ENCODE data around the gene ATP2C1.

Gene ATP2C1

GRCh38 chr3:130915567-130916292, 21.8 kb downstream of the ATP2C1 start:
- Histone ChIP-seq H3K4me3 (ENCODE audit: extremely low read depth, insufficient read depth, low read length, poor library complexity, severe bottlenecking) (no peak overlapping the region), H3K36me3 (ENCODE audit: control insufficient read depth, insufficient read depth, low read length) (peaks cover 17% of the 10 kb centered on the region), H3K4me1 (ENCODE audit: control insufficient read depth, insufficient read depth, low read length, poor library complexity, severe bottlenecking) (no peaks in the 10 kb centered on the region), H3K27ac (ENCODE audit: low read depth, low read length, severe bottlenecking) (no peak overlapping the region), H3K9me3 (ENCODE audit: control insufficient read depth, low read length) (peaks cover 10% of the 10 kb centered on the region)
- WGBS, 2 experiments (ENCODE audit: insufficient coverage in 2 of 2): 93 to 97% methylated on average over 4 of the region's 7 CpGs

DNA sequence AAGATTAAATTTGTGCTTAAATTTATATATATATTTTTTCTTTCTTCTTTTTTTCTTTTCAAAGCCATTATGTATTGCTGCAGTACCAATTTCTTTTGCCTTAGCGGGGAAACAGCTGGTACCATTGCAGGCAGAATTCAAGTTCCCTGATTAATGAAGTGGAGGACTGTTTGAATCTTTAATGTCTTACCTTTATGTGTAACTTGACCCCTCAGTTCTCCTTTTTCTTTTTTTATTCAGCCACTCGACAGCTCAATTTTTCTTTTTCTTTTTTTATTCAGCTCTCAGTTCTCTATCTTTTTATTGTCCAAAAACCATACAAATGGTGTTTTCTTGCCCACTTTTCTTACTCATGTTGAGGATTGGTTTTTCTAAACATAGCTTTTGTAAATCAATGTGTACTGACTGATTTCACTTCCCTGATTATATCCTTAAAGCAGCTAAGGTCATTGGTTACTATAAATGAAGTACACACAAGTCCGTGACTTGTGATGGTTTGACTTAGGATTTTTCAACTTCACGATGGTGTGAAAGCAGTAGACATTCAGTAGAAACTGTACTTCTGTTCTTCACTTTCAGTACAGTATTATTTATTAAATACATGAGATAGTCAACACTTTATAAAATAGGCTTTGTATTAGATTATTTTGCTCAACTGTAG, 22.8 kb downstream of the ATP2C1 start:
- WGBS, 2 experiments (ENCODE audit: insufficient coverage in 2 of 2): 82% methylated on average over 2 of the region's 4 CpGs; no CpG with 5 or more reads in 1 of the 2 experiments
- H3K4me1 ChIP-seq (ENCODE audit: control insufficient read depth, insufficient read depth, low read length, poor library complexity, severe bottlenecking): no peaks in the 10 kb centered on the region
- no peak overlapping the region for H3K27ac ChIP-seq (ENCODE audit: low read depth, low read length, severe bottlenecking)
- H3K4me3 ChIP-seq (ENCODE audit: extremely low read depth, insufficient read depth, low read length, poor library complexity, severe bottlenecking): no peak overlapping the region
- peaks cover 17% of the 10 kb centered on the region for H3K36me3 ChIP-seq (ENCODE audit: control insufficient read depth, insufficient read depth, low read length)
- H3K9me3 ChIP-seq (ENCODE audit: control insufficient read depth, low read length): peaks cover 10% of the 10 kb centered on the region

DNA sequence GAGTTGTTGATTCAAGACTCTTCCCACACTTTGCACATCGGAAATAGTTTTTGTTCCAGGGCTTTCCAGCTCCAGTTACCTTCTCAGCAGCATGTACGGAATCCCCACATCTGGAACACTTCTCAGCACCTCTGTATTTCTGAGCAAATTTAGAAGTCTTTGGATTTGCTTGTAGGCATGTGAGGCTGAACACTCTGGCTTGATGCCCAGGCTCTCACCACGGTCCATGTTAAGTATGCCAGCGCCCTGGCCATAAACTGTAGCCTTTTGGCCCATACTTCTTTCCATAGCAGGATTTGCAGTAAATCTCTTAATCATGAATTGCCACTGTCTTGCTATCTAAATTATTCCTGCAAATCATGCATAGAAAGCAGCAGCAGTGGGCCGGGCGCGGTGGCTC, 24.4 kb downstream of the ATP2C1 start:
- H3K9me3 ChIP-seq (ENCODE audit: control insufficient read depth, low read length): peaks cover 13% of the 10 kb centered on the region
- peaks cover 18% of the 10 kb centered on the region for H3K36me3 ChIP-seq (ENCODE audit: control insufficient read depth, insufficient read depth, low read length)
- H3K4me3 ChIP-seq (ENCODE audit: extremely low read depth, insufficient read depth, low read length, poor library complexity, severe bottlenecking): no peak overlapping the region
- WGBS, 2 experiments (ENCODE audit: insufficient coverage in 2 of 2): 96 to 97% methylated on average over 2 to 3 of the region's 7 CpGs
- H3K27ac ChIP-seq (ENCODE audit: low read depth, low read length, severe bottlenecking): no peak overlapping the region
- no peaks in the 10 kb centered on the region for H3K4me1 ChIP-seq (ENCODE audit: control insufficient read depth, insufficient read depth, low read length, poor library complexity, severe bottlenecking)

GRCh38 chr3:130925628-130926027, 31.7 kb downstream of the ATP2C1 start:
- peaks cover 11% of the 10 kb centered on the region for H3K9me3 ChIP-seq (ENCODE audit: control insufficient read depth, low read length)
- H3K27ac ChIP-seq (ENCODE audit: low read depth, low read length, severe bottlenecking): no peak overlapping the region

DNA sequence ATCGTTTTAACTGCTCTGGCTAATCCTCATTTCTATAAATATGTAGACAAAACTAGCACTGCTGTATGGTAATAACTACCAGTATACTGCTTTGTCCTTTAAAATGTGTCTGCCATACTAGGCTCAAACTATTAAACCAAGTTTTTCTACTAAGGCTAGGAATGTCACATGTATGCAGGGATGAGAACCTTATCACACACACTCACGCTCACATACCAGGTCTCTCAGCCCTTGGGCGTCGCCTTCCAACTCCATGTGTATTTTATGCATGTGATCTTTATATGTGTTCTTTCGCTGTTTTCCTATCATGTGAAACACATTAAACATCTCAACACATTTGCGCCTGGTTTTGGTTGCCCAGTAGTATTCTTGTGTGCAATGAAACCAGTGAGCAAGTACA, 32.6 kb downstream of the ATP2C1 start:
- peaks cover 11% of the 10 kb centered on the region for H3K9me3 ChIP-seq (ENCODE audit: control insufficient read depth, low read length)
- H3K4me3 ChIP-seq (ENCODE audit: extremely low read depth, insufficient read depth, low read length, poor library complexity, severe bottlenecking): no peak overlapping the region
- WGBS, 2 experiments (ENCODE audit: insufficient coverage in 2 of 2): no CpG with 5 or more reads among the region's 6 CpGs
- H3K36me3 ChIP-seq (ENCODE audit: control insufficient read depth, insufficient read depth, low read length): peaks cover 16% of the 10 kb centered on the region
- H3K27ac ChIP-seq (ENCODE audit: low read depth, low read length, severe bottlenecking): no peak overlapping the region
- peaks cover 25% of the 10 kb centered on the region for H3K4me1 ChIP-seq (ENCODE audit: control insufficient read depth, insufficient read depth, low read length, poor library complexity, severe bottlenecking)

More at GRCh38 chr3:130925628-130926027, 31.7 kb downstream of the ATP2C1 start:
- WGBS, 2 experiments (ENCODE audit: insufficient coverage in 2 of 2): 80 to 100% methylated on average over 1 of the region's 3 CpGs
- Histone ChIP-seq H3K4me3 (ENCODE audit: extremely low read depth, insufficient read depth, low read length, poor library complexity, severe bottlenecking) (no peak overlapping the region), H3K4me1 (ENCODE audit: control insufficient read depth, insufficient read depth, low read length, poor library complexity, severe bottlenecking) (peaks cover 25% of the 10 kb centered on the region), H3K36me3 (ENCODE audit: control insufficient read depth, insufficient read depth, low read length) (peaks cover 13% of the 10 kb centered on the region)

GRCh38 chr3:130929804-130930203, 35.9 kb downstream of the ATP2C1 start:
- 63% methylated on average over 3 of the region's 3 CpGs for WGBS, 2 experiments (ENCODE audit: insufficient coverage in 2 of 2)
- H3K36me3 ChIP-seq (ENCODE audit: control insufficient read depth, insufficient read depth, low read length): peaks cover 23% of the 10 kb centered on the region
- H3K4me3 ChIP-seq (ENCODE audit: extremely low read depth, insufficient read depth, low read length, poor library complexity, severe bottlenecking): no peak overlapping the region
- peaks cover 28% of the 10 kb centered on the region for H3K4me1 ChIP-seq (ENCODE audit: control insufficient read depth, insufficient read depth, low read length, poor library complexity, severe bottlenecking)
- no peaks in the 10 kb centered on the region for H3K9me3 ChIP-seq (ENCODE audit: control insufficient read depth, low read length)
- H3K27ac ChIP-seq (ENCODE audit: low read depth, low read length, severe bottlenecking): no peak overlapping the region

GRCh38 chr3:130932979-130933378, 39.1 kb downstream of the ATP2C1 start:
- Histone ChIP-seq H3K4me3 (ENCODE audit: extremely low read depth, insufficient read depth, low read length, poor library complexity, severe bottlenecking) (no peak overlapping the region), H3K36me3 (ENCODE audit: control insufficient read depth, insufficient read depth, low read length) (peaks cover 29% of the 10 kb centered on the region), H3K9me3 (ENCODE audit: control insufficient read depth, low read length) (no peaks in the 10 kb centered on the region), H3K4me1 (ENCODE audit: control insufficient read depth, insufficient read depth, low read length, poor library complexity, severe bottlenecking) (peaks cover 7% of the 10 kb centered on the region), H3K27ac (ENCODE audit: low read depth, low read length, severe bottlenecking) (no peak overlapping the region)
- WGBS, 2 experiments (ENCODE audit: insufficient coverage in 2 of 2): 100% methylated on average over 2 of the region's 2 CpGs; no CpG with 5 or more reads in 1 of the 2 experiments

- H3K27ac ChIP-seq (ENCODE audit: low read depth, low read length, severe bottlenecking): peak overlapping the region; percentile 6
Measured at GRCh38 chr3:130933801-130934345, 40.0 kb downstream of the ATP2C1 start.

DNA sequence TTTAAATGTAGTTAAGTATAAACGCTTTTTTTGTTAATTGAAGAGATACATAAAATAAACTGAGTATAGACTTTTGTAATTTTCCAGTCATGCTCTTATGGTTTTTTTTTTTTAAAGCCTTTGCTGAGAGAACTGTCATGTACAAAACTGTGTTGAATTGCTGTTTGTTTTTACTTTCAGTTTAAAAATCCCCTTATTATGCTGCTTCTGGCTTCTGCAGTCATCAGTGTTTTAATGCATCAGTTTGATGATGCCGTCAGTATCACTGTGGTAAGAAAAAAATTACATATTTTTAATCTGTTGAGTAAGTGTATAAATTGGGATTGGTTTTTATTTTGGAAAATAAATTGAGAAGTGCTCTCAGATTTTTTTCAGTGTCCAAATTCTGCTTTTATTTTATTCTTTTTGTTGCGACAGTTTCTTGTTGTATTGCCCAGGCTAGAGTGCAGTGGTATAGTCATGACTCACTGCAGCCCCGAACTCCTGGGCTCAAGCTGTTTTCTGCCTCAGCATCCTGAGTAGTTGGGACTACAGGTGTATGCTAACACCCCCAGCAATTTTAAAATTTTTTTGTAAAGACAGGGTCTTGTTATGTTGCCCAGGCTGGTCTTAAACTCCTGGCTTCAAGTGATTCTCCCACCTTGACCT, 40.7 kb downstream of the ATP2C1 start:
- H3K27ac ChIP-seq (ENCODE audit: low read depth, low read length, severe bottlenecking): no peak overlapping the region
- H3K36me3 ChIP-seq (ENCODE audit: control insufficient read depth, insufficient read depth, low read length): peaks cover 29% of the 10 kb centered on the region
- no peaks in the 10 kb centered on the region for H3K9me3 ChIP-seq (ENCODE audit: control insufficient read depth, low read length)
- H3K4me3 ChIP-seq (ENCODE audit: extremely low read depth, insufficient read depth, low read length, poor library complexity, severe bottlenecking): no peak overlapping the region
- WGBS, 2 experiments (ENCODE audit: insufficient coverage in 2 of 2): 100% methylated on average over 1 to 3 of the region's 4 CpGs
- H3K4me1 ChIP-seq (ENCODE audit: control insufficient read depth, insufficient read depth, low read length, poor library complexity, severe bottlenecking): peaks cover 3% of the 10 kb centered on the region

More at GRCh38 chr3:130933801-130934345, 40.0 kb downstream of the ATP2C1 start:
- no CpG with 5 or more reads among the region's 1 CpG for WGBS, 2 experiments (ENCODE audit: insufficient coverage in 2 of 2)
- H3K36me3 ChIP-seq (ENCODE audit: control insufficient read depth, insufficient read depth, low read length): peaks cover 29% of the 10 kb centered on the region
- H3K4me3 ChIP-seq (ENCODE audit: extremely low read depth, insufficient read depth, low read length, poor library complexity, severe bottlenecking): no peak overlapping the region
- H3K9me3 ChIP-seq (ENCODE audit: control insufficient read depth, low read length): no peaks in the 10 kb centered on the region
- H3K4me1 ChIP-seq (ENCODE audit: control insufficient read depth, insufficient read depth, low read length, poor library complexity, severe bottlenecking): peaks cover 3% of the 10 kb centered on the region

DNA sequence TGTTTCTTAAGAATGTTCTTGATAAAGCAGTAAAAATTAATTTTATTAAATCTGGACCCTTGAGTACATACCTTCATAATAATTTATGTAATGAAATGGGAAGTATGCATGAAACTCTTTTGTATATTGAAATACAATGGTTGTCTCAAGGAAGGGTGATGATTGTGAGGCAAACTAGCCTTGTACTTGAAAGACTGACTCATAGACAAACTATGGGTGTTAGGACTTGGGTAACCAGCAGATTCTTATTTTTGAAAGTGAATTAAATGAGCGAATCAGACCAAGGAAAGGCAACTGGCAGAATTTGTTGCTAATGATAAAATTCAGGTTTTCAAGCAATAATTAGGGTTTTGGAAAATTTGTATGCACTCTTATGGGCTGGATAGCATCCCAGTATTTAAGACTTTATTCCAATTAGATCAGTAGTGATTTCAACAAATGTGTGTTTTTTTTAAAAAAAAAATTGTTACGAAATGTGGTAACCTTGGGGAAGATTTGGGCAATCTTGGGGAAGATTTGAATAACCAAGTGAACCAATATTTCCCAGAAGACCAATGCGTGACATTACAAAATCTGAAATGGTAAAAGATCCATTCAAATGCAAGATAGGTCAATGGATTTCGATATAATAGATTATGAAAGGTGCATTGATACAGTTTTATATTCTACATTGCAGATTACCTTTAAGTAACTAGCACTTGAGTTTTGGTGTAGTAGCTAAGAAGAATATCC, 42.0 kb downstream of the ATP2C1 start:
- Histone ChIP-seq H3K4me1 (ENCODE audit: control insufficient read depth, insufficient read depth, low read length, poor library complexity, severe bottlenecking) (peaks cover 3% of the 10 kb centered on the region), H3K9me3 (ENCODE audit: control insufficient read depth, low read length) (no peaks in the 10 kb centered on the region)
- 100% methylated on average over 1 to 2 of the region's 4 CpGs for WGBS, 2 experiments (ENCODE audit: insufficient coverage in 2 of 2)

More for the DNA sequence above, 42.0 kb downstream of the ATP2C1 start:
- H3K4me3 ChIP-seq (ENCODE audit: extremely low read depth, insufficient read depth, low read length, poor library complexity, severe bottlenecking): no peak overlapping the region
- H3K27ac ChIP-seq (ENCODE audit: low read depth, low read length, severe bottlenecking): no peak overlapping the region
- H3K36me3 ChIP-seq (ENCODE audit: control insufficient read depth, insufficient read depth, low read length): peaks cover 24% of the 10 kb centered on the region
